Measurements from ENCODE around the gene DUSP5.
A peak's percentile ranks its signal among the peaks of the same experiment; 100 is the strongest.

DUSP5 gene

DNA sequence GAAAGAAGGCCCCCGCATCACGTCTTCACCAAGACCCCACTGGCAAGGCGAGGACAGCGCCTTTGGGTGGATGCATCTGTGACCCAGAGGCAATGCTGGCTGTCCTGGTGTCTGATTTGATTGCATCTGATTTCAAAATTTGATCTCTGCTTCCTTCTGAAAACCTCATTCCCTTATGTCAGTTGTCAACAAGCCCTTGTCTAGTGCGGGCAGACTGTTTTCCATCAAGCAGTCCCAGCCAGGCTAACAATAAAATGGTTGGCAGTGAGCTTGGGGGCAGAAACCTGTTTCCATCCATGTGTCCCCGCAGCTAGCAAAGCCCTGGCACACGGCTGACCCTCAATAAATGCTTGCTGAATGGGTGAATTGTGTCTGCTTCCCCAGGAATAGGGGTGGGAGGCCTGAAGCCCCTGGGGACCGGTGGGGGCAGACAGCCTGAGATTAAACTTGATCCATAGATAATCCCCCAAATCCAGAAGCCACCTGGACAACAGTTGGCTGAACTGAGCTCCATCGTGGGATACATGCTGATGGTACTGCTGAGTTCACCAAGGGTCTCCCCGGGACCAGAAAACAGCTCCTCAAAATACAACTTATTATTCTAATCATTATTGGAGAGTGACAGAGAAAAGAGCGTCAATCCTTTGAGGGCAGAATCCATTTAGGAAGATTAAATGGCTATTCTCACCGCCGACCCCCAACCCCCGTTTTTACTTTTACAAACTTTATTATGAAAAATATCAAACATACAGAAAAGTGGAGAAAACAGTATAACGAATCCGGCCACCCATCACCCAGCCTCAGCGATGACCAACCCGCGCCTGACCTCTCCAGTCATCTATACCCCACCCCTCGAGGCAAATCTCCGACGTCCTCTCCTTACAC, 912 bp upstream of the DUSP5 start:
- ChIA-PET CTCF (interaction anchor here (0.5 to 0.9 kb wide), 2 partner anchors 14 to 142 kb away, joined by 3 to 7 read pairs; no protein-coding TSS in a partner anchor), POLR2A (interaction anchor here (0.7 to 1.2 kb wide), 4 partner anchors 9 to 28 kb away, joined by 3 read pairs; no protein-coding TSS in a partner anchor)
- Histone ChIP-seq H3K9me3 (ENCODE audit: control insufficient read depth, insufficient read depth, low read depth, low read length) (no peaks in the 10 kb centered on the region), H3K36me3 (ENCODE audit: control insufficient read depth in 2 of 2, insufficient read depth in 1 of 2, low read length in 2 of 2) (no peaks in the 10 kb centered on the region), H3K4me3 (ENCODE audit: low read depth, low read length) (peak overlapping the region; percentile 63), H3K27ac (ENCODE audit: extremely low read depth, low read depth, low read length) (peak overlapping the region; percentile 78), H3K4me1 (ENCODE audit: control insufficient read depth, insufficient read depth, low read length) (peaks cover 28% of the 10 kb centered on the region)
- TF ChIP-seq WT1 (tag by site-specific recombination; IDR thresholded peaks at IDR 0.05) (no peak), ZNF157 (tag by site-specific recombination; IDR thresholded peaks at IDR 0.05) (no peak), TRIM28 (IDR thresholded peaks at IDR 0.05; ENCODE audit: borderline replicate concordance, low read length) (no peak), ZFP37 (tag by site-specific recombination; IDR thresholded peaks at IDR 0.05) (0 out of 2 replicates have a peak, but pooled peaks have one; percentile 10), ZNF341 (tag by site-specific recombination; IDR thresholded peaks at IDR 0.05; ENCODE audit: low read depth) (peak; percentile 66), ZNF112 (tag by site-specific recombination; IDR thresholded peaks at IDR 0.05) (no peak), ZNF266 (tag by site-specific recombination; IDR thresholded peaks at IDR 0.05; ENCODE audit: low read depth) (no peak), ZNF558 (tag by site-specific recombination; IDR thresholded peaks at IDR 0.05) (no peak), OSR2 (tag by site-specific recombination; IDR thresholded peaks at IDR 0.05) (no peak), ZBTB17 (tag by site-specific recombination; IDR thresholded peaks at IDR 0.05) (peak; percentile 31; the same call in 1 of the 2 replicates), ZNF354C (tag by site-specific recombination; IDR thresholded peaks at IDR 0.05; ENCODE audit: borderline replicate concordance, low read depth) (no peak), ZEB2 (tag by site-specific recombination; IDR thresholded peaks at IDR 0.05) (no peak), ZNF335 (tag by site-specific recombination; conservative IDR thresholded peaks at IDR 0.05) (peak; percentile 46), MYNN (tag by site-specific recombination; IDR thresholded peaks at IDR 0.05; ENCODE audit: borderline replicate concordance) (0 out of 2 replicates have a peak, but pooled peaks have one; percentile 47), ZBTB48 (tag by site-specific recombination; IDR thresholded peaks at IDR 0.05) (no peak)
- TF ChIP-seq, protein P1, sequence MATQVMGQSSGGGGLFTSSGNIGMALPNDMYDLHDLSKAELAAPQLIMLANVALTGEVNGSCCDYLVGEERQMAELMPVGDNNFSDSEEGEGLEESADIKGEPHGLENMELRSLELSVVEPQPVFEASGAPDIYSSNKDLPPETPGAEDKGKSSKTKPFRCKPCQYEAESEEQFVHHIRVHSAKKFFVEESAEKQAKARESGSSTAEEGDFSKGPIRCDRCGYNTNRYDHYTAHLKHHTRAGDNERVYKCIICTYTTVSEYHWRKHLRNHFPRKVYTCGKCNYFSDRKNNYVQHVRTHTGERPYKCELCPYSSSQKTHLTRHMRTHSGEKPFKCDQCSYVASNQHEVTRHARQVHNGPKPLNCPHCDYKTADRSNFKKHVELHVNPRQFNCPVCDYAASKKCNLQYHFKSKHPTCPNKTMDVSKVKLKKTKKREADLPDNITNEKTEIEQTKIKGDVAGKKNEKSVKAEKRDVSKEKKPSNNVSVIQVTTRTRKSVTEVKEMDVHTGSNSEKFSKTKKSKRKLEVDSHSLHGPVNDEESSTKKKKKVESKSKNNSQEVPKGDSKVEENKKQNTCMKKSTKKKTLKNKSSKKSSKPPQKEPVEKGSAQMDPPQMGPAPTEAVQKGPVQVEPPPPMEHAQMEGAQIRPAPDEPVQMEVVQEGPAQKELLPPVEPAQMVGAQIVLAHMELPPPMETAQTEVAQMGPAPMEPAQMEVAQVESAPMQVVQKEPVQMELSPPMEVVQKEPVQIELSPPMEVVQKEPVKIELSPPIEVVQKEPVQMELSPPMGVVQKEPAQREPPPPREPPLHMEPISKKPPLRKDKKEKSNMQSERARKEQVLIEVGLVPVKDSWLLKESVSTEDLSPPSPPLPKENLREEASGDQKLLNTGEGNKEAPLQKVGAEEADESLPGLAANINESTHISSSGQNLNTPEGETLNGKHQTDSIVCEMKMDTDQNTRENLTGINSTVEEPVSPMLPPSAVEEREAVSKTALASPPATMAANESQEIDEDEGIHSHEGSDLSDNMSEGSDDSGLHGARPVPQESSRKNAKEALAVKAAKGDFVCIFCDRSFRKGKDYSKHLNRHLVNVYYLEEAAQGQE (tag by site-specific recombination; IDR thresholded peaks at IDR 0.05) = peak; percentile 15; the same call in 1 of the 2 replicates

DNA sequence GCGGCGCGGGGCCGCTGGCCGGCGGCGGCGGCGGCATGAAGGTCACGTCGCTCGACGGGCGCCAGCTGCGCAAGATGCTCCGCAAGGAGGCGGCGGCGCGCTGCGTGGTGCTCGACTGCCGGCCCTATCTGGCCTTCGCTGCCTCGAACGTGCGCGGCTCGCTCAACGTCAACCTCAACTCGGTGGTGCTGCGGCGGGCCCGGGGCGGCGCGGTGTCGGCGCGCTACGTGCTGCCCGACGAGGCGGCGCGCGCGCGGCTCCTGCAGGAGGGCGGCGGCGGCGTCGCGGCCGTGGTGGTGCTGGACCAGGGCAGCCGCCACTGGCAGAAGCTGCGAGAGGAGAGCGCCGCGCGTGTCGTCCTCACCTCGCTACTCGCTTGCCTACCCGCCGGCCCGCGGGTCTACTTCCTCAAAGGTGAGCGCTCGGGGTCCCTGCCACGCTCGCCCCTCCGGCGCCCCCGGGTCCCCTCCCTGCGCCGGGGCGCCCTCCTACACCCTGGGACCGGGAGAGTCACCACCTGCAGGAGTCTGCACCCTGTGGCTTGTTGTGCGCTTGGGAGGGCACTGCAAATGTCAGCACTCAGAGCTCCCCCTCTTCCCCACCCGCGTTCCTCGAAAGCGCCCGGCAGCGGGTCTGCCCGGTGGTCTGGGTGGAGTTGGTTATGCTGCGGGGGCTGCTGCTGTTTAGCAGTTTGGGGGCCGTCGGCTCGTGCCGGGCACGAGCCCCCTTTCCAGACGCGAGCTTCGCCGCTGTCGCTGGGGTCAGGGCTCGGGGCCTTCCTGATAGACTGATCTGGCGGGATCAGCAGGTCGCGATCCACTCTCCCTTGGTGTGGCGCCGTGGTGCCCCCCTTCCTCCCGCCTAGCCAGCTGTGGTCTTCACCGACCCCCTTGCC, 627 bp downstream of the DUSP5 start:
- H3K36me3 ChIP-seq (ENCODE audit: control insufficient read depth in 2 of 2, insufficient read depth in 1 of 2, low read length in 2 of 2) = peaks cover 0 to 11% of the 10 kb centered on the region in 2 experiments; a peak in 1 of 3 replicates
- H3K9me3 ChIP-seq (ENCODE audit: control insufficient read depth, insufficient read depth, low read depth, low read length) = no peaks in the 10 kb centered on the region
- ChIA-PET POLR2A (interaction anchor here (1.2 to 1.4 kb wide), 2 partner anchors 26 to 144 kb away, joined by 3 read pairs; no protein-coding TSS in a partner anchor), CTCF (interaction anchor here (1.0 to 3.6 kb wide), 6 partner anchors 48 to 193 kb away, joined by 3 to 25 read pairs (median 4); partner anchors contain the start of gene SMNDC1)
- peaks cover 32% of the 10 kb centered on the region for H3K4me1 ChIP-seq (ENCODE audit: control insufficient read depth, insufficient read depth, low read length)
- peak overlapping the region; percentile 54 for H3K4me3 ChIP-seq (ENCODE audit: low read depth, low read length)
- peak overlapping the region; percentile 72 for H3K27ac ChIP-seq (ENCODE audit: extremely low read depth, low read depth, low read length)
- no peak for TF ChIP-seq ZNF311 (tag by site-specific recombination; IDR thresholded peaks at IDR 0.05; ENCODE audit: borderline replicate concordance)
- TF ChIP-seq, protein P2, sequence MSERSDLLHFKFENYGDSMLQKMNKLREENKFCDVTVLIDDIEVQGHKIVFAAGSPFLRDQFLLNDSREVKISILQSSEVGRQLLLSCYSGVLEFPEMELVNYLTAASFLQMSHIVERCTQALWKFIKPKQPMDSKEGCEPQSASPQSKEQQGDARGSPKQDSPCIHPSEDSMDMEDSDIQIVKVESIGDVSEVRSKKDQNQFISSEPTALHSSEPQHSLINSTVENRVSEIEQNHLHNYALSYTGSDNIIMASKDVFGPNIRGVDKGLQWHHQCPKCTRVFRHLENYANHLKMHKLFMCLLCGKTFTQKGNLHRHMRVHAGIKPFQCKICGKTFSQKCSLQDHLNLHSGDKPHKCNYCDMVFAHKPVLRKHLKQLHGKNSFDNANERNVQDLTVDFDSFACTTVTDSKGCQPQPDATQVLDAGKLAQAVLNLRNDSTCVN (tag by site-specific recombination; optimal IDR thresholded peaks at IDR 0.05) = peak; percentile 67
- no peak for TF ChIP-seq ZNF843 (tag by site-specific recombination; IDR thresholded peaks at IDR 0.05)
- TF ChIP-seq, protein P3, sequence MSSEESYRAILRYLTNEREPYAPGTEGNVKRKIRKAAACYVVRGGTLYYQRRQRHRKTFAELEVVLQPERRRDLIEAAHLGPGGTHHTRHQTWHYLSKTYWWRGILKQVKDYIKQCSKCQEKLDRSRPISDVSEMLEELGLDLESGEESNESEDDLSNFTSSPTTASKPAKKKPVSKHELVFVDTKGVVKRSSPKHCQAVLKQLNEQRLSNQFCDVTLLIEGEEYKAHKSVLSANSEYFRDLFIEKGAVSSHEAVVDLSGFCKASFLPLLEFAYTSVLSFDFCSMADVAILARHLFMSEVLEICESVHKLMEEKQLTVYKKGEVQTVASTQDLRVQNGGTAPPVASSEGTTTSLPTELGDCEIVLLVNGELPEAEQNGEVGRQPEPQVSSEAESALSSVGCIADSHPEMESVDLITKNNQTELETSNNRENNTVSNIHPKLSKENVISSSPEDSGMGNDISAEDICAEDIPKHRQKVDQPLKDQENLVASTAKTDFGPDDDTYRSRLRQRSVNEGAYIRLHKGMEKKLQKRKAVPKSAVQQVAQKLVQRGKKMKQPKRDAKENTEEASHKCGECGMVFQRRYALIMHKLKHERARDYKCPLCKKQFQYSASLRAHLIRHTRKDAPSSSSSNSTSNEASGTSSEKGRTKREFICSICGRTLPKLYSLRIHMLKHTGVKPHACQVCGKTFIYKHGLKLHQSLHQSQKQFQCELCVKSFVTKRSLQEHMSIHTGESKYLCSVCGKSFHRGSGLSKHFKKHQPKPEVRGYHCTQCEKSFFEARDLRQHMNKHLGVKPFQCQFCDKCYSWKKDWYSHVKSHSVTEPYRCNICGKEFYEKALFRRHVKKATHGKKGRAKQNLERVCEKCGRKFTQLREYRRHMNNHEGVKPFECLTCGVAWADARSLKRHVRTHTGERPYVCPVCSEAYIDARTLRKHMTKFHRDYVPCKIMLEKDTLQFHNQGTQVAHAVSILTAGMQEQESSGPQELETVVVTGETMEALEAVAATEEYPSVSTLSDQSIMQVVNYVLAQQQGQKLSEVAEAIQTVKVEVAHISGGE (tag by site-specific recombination; conservative IDR thresholded peaks at IDR 0.05; ENCODE audit: low read depth) = no peak
- TF ChIP-seq, protein P4, sequence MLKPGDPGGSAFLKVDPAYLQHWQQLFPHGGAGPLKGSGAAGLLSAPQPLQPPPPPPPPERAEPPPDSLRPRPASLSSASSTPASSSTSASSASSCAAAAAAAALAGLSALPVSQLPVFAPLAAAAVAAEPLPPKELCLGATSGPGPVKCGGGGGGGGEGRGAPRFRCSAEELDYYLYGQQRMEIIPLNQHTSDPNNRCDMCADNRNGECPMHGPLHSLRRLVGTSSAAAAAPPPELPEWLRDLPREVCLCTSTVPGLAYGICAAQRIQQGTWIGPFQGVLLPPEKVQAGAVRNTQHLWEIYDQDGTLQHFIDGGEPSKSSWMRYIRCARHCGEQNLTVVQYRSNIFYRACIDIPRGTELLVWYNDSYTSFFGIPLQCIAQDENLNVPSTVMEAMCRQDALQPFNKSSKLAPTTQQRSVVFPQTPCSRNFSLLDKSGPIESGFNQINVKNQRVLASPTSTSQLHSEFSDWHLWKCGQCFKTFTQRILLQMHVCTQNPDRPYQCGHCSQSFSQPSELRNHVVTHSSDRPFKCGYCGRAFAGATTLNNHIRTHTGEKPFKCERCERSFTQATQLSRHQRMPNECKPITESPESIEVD (tag by site-specific recombination; IDR thresholded peaks at IDR 0.05) = no peak
